WTC11 (cell line): Measurements from ENCODE around the gene IL21R.

Source experiments
- NR2C2 ChIP-seq: sonication (generic); formaldehyde crosslinking; IDR thresholded peaks from 2 replicates; pipeline ENCODE4 v1.8.0; 2022; ENCODE audit warnings: mild to moderate bottlenecking, missing genetic modification reagents
- TF ChIP-seq, protein P1 (sequence below): fragments of 200-600 bp; IDR thresholded peaks from 2 replicates; pipeline ENCODE4 v1.8.0; 2022; ENCODE audit warnings: antibody characterized with exemption
- TF ChIP-seq, protein P2 (sequence below): fragments of 250-450 bp; sonication (Bioruptor Pico); conservative IDR thresholded peaks from 2 replicates; pipeline ENCODE4 v1.9.0; 2021; ENCODE audit warnings: mild to moderate bottlenecking

DNA sequence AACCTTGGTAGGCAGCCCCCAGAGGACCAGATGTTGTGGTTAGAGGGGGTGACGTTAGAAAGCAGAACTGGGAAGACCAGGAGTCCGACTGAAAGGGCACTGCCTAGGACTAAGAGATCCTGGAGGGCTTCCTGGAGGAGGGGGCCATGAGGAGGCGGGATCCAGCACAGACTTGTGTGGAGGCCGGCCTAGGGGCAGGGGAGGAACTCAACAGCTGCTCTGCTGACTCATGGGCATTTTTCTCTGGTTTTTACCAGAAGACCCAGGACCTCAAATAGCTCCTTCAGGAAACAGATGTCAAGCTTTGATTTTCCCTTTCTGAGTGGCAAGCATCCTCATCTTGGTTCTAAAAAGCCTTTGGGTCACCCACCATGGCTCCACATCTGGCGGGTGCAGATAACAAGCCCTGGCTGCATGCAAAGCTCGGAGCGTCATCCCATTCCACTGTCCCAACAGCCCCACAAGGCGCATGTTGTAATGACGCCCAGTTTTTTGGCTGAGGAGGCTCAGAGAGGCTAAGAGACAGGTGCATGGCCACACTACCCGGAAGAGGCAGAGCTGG, 29.0 kb downstream of the IL21R start:
- TF ChIP-seq, protein P1, sequence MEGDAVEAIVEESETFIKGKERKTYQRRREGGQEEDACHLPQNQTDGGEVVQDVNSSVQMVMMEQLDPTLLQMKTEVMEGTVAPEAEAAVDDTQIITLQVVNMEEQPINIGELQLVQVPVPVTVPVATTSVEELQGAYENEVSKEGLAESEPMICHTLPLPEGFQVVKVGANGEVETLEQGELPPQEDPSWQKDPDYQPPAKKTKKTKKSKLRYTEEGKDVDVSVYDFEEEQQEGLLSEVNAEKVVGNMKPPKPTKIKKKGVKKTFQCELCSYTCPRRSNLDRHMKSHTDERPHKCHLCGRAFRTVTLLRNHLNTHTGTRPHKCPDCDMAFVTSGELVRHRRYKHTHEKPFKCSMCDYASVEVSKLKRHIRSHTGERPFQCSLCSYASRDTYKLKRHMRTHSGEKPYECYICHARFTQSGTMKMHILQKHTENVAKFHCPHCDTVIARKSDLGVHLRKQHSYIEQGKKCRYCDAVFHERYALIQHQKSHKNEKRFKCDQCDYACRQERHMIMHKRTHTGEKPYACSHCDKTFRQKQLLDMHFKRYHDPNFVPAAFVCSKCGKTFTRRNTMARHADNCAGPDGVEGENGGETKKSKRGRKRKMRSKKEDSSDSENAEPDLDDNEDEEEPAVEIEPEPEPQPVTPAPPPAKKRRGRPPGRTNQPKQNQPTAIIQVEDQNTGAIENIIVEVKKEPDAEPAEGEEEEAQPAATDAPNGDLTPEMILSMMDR = no peak
- TF ChIP-seq NR2C2 (CRISPR knock-in tag) = no peak
- TF ChIP-seq, protein P2, sequence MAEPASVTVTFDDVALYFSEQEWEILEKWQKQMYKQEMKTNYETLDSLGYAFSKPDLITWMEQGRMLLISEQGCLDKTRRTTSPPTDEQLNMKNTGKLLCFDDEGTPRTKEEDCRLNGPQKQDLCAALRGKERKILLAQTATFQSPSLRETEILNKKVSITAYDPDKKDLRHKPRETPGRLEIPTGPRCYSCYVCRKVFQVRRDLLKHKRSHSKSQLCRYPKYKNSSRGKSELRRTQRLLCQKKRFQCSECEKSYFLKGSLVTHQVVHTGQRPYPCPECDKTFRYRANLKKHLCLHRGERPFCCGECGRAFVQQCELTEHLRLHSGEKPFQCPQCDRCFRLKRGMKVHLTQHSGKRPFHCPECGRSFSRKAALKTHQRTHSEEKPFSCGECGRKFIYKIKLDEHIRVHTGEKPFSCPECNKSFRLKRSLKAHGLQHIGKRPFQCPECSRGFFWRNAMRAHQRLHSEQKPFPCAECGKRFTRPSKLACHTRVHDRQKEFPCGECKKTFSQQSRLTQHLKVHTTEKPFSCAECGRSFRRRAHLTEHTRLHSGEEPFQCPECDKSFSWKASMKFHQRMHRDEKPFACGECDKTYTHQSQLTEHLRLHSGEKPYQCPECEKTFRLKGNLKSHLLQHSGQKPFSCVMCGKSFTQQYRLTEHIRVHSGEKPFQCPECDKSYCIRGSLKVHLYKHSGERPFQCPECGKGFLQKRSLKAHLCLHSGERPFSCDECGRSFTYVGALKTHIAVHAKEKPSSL (CRISPR knock-in tag) = no peak
